ENCODE results near the gene HEXB. TPM values are rescaled to one million over a fixed set of nuclear protein-coding genes. Genes with fewer than 3 reads are reported as not detected.

HEXB gene
- total and polyA plus RNA-seq, 2 of the 4 experiments (the other 2 are of a cell fraction): 76.7 to 126 TPM

DNA sequence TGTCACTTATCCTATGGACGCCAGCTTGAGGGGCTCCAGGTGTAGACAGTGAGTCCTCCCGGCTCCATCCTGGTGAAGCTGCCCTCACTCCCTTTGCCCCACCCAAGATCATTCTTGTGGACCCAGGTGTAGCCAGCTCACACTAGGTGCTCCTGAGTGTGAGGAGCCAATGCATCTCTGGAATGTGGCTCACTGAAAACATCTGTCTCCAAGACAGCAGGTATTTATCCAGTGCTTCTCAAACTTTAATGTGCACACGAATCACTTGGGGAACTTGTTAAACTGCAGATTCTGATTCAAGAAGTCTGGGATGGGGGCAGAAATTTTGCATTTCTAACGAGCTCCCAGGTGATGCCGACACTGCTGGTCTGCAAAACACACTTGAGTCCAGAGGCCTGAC, 31.0 kb upstream of the HEXB start:
- Histone ChIP-seq H2AK5ac (ENCODE audit: low read depth, low read length) (no peak overlapping the region), H3K4me2 (ENCODE audit: low read depth, low read length) (no peak overlapping the region), H4K5ac (ENCODE audit: low read depth, low read length) (no peak overlapping the region), H3K4me3 (ENCODE audit: insufficient read depth, low read depth, low read length) (no peak overlapping the region), H3K56ac (ENCODE audit: extremely low read depth, insufficient read depth, low read length) (no peak overlapping the region), H2AFZ (replicated peaks; ENCODE audit: low read length, poor library complexity) (no peak overlapping the region), H2BK20ac (ENCODE audit: low read depth, low read length) (no peak overlapping the region), H3K27ac (ENCODE audit: insufficient read depth, low read length) (no peak overlapping the region), H3K36me3 (ENCODE audit: control insufficient read depth, insufficient read depth, low read length) (no peaks in the 10 kb centered on the region), H2BK120ac (ENCODE audit: low read depth, low read length) (no peak overlapping the region), H2AK9ac (replicated peaks; ENCODE audit: low read depth, low read length, poor library complexity) (no peak overlapping the region), H3K9ac (ENCODE audit: low read depth, low read length) (no peak overlapping the region), H3K4ac (ENCODE audit: low read depth, low read length) (no peak overlapping the region), H4K8ac (ENCODE audit: low read depth in 2 of 2, low read length in 2 of 2) (no peak overlapping the region), H3K79me1 (ENCODE audit: low read depth in 1 of 2, low read length in 2 of 2) (no peaks in the 10 kb centered on the region), H4K91ac (ENCODE audit: insufficient read depth, low read depth, low read length) (no peak overlapping the region), H3K9me1 (ENCODE audit: insufficient read depth, low read length) (no peaks in the 10 kb centered on the region), H3K14ac (replicated peaks; ENCODE audit: low read depth, low read length) (no peak overlapping the region), H3K23ac (ENCODE audit: low read depth, low read length) (no peak overlapping the region), H2BK5ac (ENCODE audit: low read depth, low read length, poor library complexity, severe bottlenecking) (no peak overlapping the region), H3K27me3 (ENCODE audit: control insufficient read depth, insufficient read depth, low read length) (no peaks in the 10 kb centered on the region), H3K18ac (ENCODE audit: low read depth, low read length) (no peak overlapping the region), H3K9me3 (ENCODE audit: control insufficient read depth, insufficient read depth, low read length) (no peaks in the 10 kb centered on the region), H3K4me1 (ENCODE audit: control insufficient read depth, insufficient read depth, low read length) (no peaks in the 10 kb centered on the region), H2BK15ac (ENCODE audit: low read depth, low read length) (no peak overlapping the region), H4K20me1 (ENCODE audit: insufficient read depth, low read length) (no peaks in the 10 kb centered on the region)
- ATAC-seq (ENCODE audit: low read depth) (no peak), DNase-seq (no peak)
- POLR2A ChIA-PET (ENCODE audit: unreplicated experiment): no interaction called here
- dilution Hi-C loops (cut with HindIII; ENCODE audit: low sequenced_read_pairs, unreplicated experiment) (no loop called here), in situ Hi-C loops (cut with MboI; ENCODE audit: low sequenced_read_pairs) (loop anchor here (25.0 kb wide), 1 partner anchor 608 kb away; no protein-coding TSS in a partner anchor), intact Hi-C loops (cut with micrococcal nuclease) (no loop called here)
- no peak for TF ChIP-seq BHLHE40 (IDR thresholded peaks at IDR 0.05; ENCODE audit: low read depth, low read length)
- no peak for TF ChIP-seq FOS (IDR thresholded peaks at IDR 0.05; ENCODE audit: low read depth, low read length)
- no peak for TF ChIP-seq POLR2A (IDR thresholded peaks at IDR 0.05; ENCODE audit: low read depth, low read length)
- CTCF ChIA-PET: interaction anchor here (1.2 kb wide), 1 partner anchor 11 kb away, joined by 3 read pairs; no protein-coding TSS in a partner anchor
- 40% methylated on average over 1 of the region's 5 CpGs; no CpG with 5 or more reads in 1 of the 2 experiments for WGBS, 2 experiments (ENCODE audit: extremely low coverage in 2 of 2, insufficient read length in 1 of 2)
- no TSS peak for BruUV-seq (replicated peaks)

Measured in IMR-90 (cell line).